GM12874 (cell line): ENCODE results near the gene AKAP10.

Experiments
- TF ChIP-seq, protein P1 (sequence below): IDR thresholded peaks from 2 replicates; pipeline ENCODE4 v1.5.1; 2011; ENCODE audit warnings: low read depth, mild to moderate bottlenecking, control low read depth, low read length, moderate library complexity; ENCODE audit not compliant: insufficient read depth

Gene AKAP10

GRCh38 chr17:19867079-19867328 lies 110.6 kb downstream of the AKAP10 start:
- TF ChIP-seq, protein P1, sequence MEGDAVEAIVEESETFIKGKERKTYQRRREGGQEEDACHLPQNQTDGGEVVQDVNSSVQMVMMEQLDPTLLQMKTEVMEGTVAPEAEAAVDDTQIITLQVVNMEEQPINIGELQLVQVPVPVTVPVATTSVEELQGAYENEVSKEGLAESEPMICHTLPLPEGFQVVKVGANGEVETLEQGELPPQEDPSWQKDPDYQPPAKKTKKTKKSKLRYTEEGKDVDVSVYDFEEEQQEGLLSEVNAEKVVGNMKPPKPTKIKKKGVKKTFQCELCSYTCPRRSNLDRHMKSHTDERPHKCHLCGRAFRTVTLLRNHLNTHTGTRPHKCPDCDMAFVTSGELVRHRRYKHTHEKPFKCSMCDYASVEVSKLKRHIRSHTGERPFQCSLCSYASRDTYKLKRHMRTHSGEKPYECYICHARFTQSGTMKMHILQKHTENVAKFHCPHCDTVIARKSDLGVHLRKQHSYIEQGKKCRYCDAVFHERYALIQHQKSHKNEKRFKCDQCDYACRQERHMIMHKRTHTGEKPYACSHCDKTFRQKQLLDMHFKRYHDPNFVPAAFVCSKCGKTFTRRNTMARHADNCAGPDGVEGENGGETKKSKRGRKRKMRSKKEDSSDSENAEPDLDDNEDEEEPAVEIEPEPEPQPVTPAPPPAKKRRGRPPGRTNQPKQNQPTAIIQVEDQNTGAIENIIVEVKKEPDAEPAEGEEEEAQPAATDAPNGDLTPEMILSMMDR = 0 out of 2 replicates have a peak, but pooled peaks have one; percentile 21

GRCh38 chr17:19865021-19865420 lies 112.6 kb downstream of the AKAP10 start:
- TF ChIP-seq, protein P1 = no peak

- TF ChIP-seq, protein P1 = no peak
Observed at GRCh38 chr17:19857640-19858039, 120.0 kb downstream of the AKAP10 start.
